Smooth muscle cell (in vitro differentiated cells): Measurements from ENCODE around the gene ERCC3. TPM values are rescaled to one million over a fixed set of nuclear protein-coding genes. Genes with fewer than 3 reads are reported as not detected.

Experiments used
- DNase-seq: peaks from one replicate; lab custom pipeline; 2025; ENCODE audit not compliant: unreplicated experiment; lab: John Stamatoyannopoulos, UW
- H2AFZ ChIP-seq: fragments of 200-600 bp; sonication (generic); 2 replicates; pipeline ENCODE4 v1.6.0; 2016; ENCODE audit warnings: antibody characterized with exemption, low read depth, mild to moderate bottlenecking
- H3F3A ChIP-seq: fragments of 200-600 bp; sonication (generic); 2 replicates; pipeline ENCODE4 v1.6.0; 2017; ENCODE audit warnings: antibody characterized with exemption, low read depth
- H3K27ac ChIP-seq: fragments of 200-600 bp; sonication (generic); 2 replicates; pipeline ENCODE4 v1.5.1; 2016; ENCODE audit warnings: low read depth, mild to moderate bottlenecking
- H3K27me3 ChIP-seq: fragments of 200-600 bp; sonication (generic); 2 replicates; pipeline ENCODE4 v1.6.1; 2016; ENCODE audit warnings: low read depth, mild to moderate bottlenecking
- H3K36me3 ChIP-seq: fragments of 200-600 bp; sonication (generic); 2 replicates; pipeline ENCODE4 v1.5.1; 2016; ENCODE audit warnings: low read depth
- H3K4me1 ChIP-seq: fragments of 200-600 bp; sonication (generic); 2 replicates; pipeline ENCODE4 v1.5.1; 2016; ENCODE audit warnings: low read depth
- H3K4me2 ChIP-seq: fragments of 200-600 bp; sonication (generic); 2 replicates; pipeline ENCODE4 v1.6.0; 2016; ENCODE audit warnings: mild to moderate bottlenecking
- H3K4me3 ChIP-seq: fragments of 200-600 bp; sonication (generic); 2 replicates; pipeline ENCODE4 v1.5.1; 2016; ENCODE audit warnings: mild to moderate bottlenecking
- H3K79me2 ChIP-seq: fragments of 200-600 bp; sonication (generic); 2 replicates; pipeline ENCODE4 v1.6.0; 2016; ENCODE audit warnings: low read depth, mild to moderate bottlenecking
- H3K9ac ChIP-seq: fragments of 200-600 bp; sonication (generic); 2 replicates; pipeline ENCODE4 v1.6.0; 2016; ENCODE audit warnings: low read depth
- H3K9me3 ChIP-seq: fragments of 200-600 bp; sonication (generic); replicated peaks from 2 replicates; pipeline ENCODE4 v1.5.1; 2016; ENCODE audit warnings: low read depth
- H4K20me1 ChIP-seq: fragments of 200-600 bp; sonication (generic); 2 replicates; pipeline ENCODE4 v1.6.0; 2016; ENCODE audit warnings: low read depth
- CTCF ChIP-seq: fragments of 200-600 bp; sonication (generic); IDR thresholded peaks from 2 replicates; pipeline ENCODE4 v1.5.1; 2017; ENCODE audit warnings: borderline replicate concordance, mild to moderate bottlenecking, antibody characterized with exemption; ENCODE audit not compliant: insufficient read depth, poor library complexity, severe bottlenecking
- WGBS: methylation state at CpG from one replicate; pipeline ENCODE4 v1.1.7; 2016; ENCODE audit warnings: low lambda C conversion rate; 5-methylcytosine and 5-hydroxymethylcytosine counted together
- polyA plus RNA-seq: library from polyadenylated mRNA; unstranded; fragments of >200 nt; fragmentation: Nextera tagmentation; extraction: Ambion mirVana; gene quantifications from 2 replicates; pipeline ENCODE4 v1.2.1, GENCODE V29; 2016
- small RNA-seq: library from RNA; depleted of rRNA; stranded (forward); fragments of <200 nt; gene quantifications from one replicate; pipeline ENCODE3, GENCODE V24; 2014
- total RNA-seq: library from RNA; depleted of rRNA; stranded (reverse); fragments of >200 nt; gene quantifications from 2 replicates; pipeline ENCODE4 v1.2.3, GENCODE V29; 2014

ERCC3 gene
- total and polyA plus RNA-seq, 2 experiments from 2014 or later = 30.9 to 44.3 TPM

DNA sequence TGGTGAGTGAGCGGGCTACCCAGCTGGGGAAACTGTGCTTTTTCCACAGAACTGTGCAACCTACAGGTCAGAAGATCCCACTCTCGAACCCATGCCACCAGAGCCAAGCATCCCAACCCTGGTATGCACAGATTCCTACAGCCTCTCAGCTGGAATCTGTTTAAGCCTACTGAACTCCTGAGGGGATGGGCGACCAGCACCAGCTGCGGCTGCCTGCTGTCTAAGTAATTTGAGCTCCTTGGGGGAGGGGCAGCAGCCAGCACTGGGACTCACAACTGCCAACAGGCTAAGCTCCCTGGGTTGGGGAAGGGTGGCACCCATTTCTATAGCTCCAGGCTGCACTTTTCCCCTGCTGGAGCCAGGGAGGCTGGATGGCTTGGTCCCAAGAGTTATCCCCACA, 85.6 kb downstream of the ERCC3 start:
- Histone ChIP-seq H3K4me2 (peak overlapping the region; percentile 50), H3K9ac (no peak overlapping the region)
- WGBS = 38% methylated on average over 4 of the region's 4 CpGs

More for the DNA sequence above, 85.6 kb downstream of the ERCC3 start:
- Histone ChIP-seq H3K4me3 (no peak overlapping the region), H3F3A (no peaks in the 10 kb centered on the region), H3K27me3 (no peaks in the 10 kb centered on the region), H3K79me2 (peaks cover 5% of the 10 kb centered on the region), H4K20me1 (no peaks in the 10 kb centered on the region), H3K36me3 (no peaks in the 10 kb centered on the region), H3K4me1 (peaks cover 9% of the 10 kb centered on the region), H3K9me3 (no peaks in the 10 kb centered on the region), H2AFZ (no peak overlapping the region), H3K27ac (no peak overlapping the region)
- no peak for TF ChIP-seq CTCF
- DNase-seq = no peak

Small RNAs within 50 kb of the gene (small RNA-seq; reads per million reads assigned to genes)
- not detected for gene RNU6-1147P

Other genes with a start within 250 kb of the ERCC3 start
- 20.0 and 25.4 TPM in 2 replicates for gene BIN1, start 187.0 kb downstream of the ERCC3 start, total RNA-seq
- gene BIN1, start 187.0 kb downstream of the ERCC3 start, polyA plus RNA-seq = 31.9 and 32.4 TPM in 2 replicates
- gene CYP27C1, start 73.8 kb downstream of the ERCC3 start, total RNA-seq = 1.1 and 2.0 TPM in 2 replicates
- gene CYP27C1, start 73.8 kb downstream of the ERCC3 start, polyA plus RNA-seq = 3.8 and 5.0 TPM in 2 replicates
- gene MAP3K2, start 93.8 kb upstream of the ERCC3 start, total RNA-seq = 42.7 and 46.7 TPM in 2 replicates
- 33.6 and 39.2 TPM in 2 replicates for gene MAP3K2, start 93.8 kb upstream of the ERCC3 start, polyA plus RNA-seq
- gene PROC, start 124.3 kb upstream of the ERCC3 start, total RNA-seq = 1.1 TPM in 1 of 2 replicates, not detected in the other
- 0.44 and 0.85 TPM in 2 replicates for gene PROC, start 124.3 kb upstream of the ERCC3 start, polyA plus RNA-seq
- 36.1 and 38.0 TPM in 2 replicates for gene IWS1, start 232.3 kb upstream of the ERCC3 start, total RNA-seq
- gene IWS1, start 232.3 kb upstream of the ERCC3 start, polyA plus RNA-seq = 31.2 and 48.5 TPM in 2 replicates
- 0.04 and 0.09 TPM in 2 replicates for gene MYO7B, start 241.5 kb upstream of the ERCC3 start, total RNA-seq
- gene MYO7B, start 241.5 kb upstream of the ERCC3 start, polyA plus RNA-seq = 0.35 TPM in 1 of 2 replicates, not detected in the other